Nephron progenitor cell (in vitro differentiated cells): ENCODE data around the gene KIF26B.
"Not testable (repeated sequence)": the region's sequence is repeated elsewhere in the genome, so short reads cannot be mapped to it uniquely, and the experiment has no call there.

Experiments used
- DNase-seq: peaks from one replicate; pipeline ENCODE4 v3.0.0; 2021
- H3K27ac Mint-ChIP-seq: 2 replicates; pipeline ENCODE4 v1.8.0; 2021; ENCODE audit warnings: mild to moderate bottlenecking, moderate library complexity, mixed read lengths
- H3K27me3 Mint-ChIP-seq: 2 replicates; pipeline ENCODE4 v1.8.0; 2021; ENCODE audit warnings: mild to moderate bottlenecking, low read depth, mixed read lengths; ENCODE audit not compliant: poor library complexity
- H3K36me3 Mint-ChIP-seq: 2 replicates; pipeline ENCODE4 v1.8.0; 2021; ENCODE audit warnings: low read depth, mixed read lengths
- H3K4me1 Mint-ChIP-seq: 2 replicates; pipeline ENCODE4 v1.8.0; 2021; ENCODE audit warnings: mixed read lengths
- H3K4me3 Mint-ChIP-seq: 2 replicates; pipeline ENCODE4 v1.8.0; 2021; ENCODE audit warnings: mild to moderate bottlenecking, moderate library complexity, mixed read lengths
- H3K9me3 Mint-ChIP-seq: 2 replicates; pipeline ENCODE4 v1.8.0; 2021; ENCODE audit warnings: mild to moderate bottlenecking, moderate library complexity, mixed read lengths
- TF ChIP-seq, protein P1 (sequence below): fragments of 200-600 bp; sonication (generic); IDR thresholded peaks from 2 replicates; pipeline ENCODE4 v1.5.0; 2021; ENCODE audit warnings: antibody characterized with exemption

Gene KIF26B

DNA sequence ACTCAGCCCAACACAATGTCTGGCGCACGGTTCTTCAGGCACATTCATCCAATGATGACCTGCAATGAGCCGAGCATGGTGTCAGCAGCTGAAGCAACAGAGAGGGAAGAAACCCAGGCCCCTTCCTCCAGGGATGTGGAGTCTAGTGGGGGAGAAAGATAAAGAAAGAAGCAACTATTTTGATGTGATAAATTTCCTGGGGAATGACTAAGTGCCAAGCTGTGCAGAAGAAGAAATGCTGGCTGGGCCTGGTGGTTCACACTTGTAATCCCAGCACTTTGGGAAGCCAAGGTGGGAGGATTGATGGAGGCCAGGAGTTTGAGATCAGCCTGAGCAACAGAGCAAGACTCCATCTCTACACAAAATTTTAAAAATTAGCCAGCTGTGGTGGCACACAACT is 561.8 kb downstream of the KIF26B start:
- TF ChIP-seq, protein P1, sequence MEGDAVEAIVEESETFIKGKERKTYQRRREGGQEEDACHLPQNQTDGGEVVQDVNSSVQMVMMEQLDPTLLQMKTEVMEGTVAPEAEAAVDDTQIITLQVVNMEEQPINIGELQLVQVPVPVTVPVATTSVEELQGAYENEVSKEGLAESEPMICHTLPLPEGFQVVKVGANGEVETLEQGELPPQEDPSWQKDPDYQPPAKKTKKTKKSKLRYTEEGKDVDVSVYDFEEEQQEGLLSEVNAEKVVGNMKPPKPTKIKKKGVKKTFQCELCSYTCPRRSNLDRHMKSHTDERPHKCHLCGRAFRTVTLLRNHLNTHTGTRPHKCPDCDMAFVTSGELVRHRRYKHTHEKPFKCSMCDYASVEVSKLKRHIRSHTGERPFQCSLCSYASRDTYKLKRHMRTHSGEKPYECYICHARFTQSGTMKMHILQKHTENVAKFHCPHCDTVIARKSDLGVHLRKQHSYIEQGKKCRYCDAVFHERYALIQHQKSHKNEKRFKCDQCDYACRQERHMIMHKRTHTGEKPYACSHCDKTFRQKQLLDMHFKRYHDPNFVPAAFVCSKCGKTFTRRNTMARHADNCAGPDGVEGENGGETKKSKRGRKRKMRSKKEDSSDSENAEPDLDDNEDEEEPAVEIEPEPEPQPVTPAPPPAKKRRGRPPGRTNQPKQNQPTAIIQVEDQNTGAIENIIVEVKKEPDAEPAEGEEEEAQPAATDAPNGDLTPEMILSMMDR: no peak
- Mint-ChIP-seq H3K27ac (no peak overlapping the region), H3K27me3 (peaks cover 13% of the 10 kb centered on the region), H3K9me3 (no peaks in the 10 kb centered on the region), H3K36me3 (peaks cover 6% of the 10 kb centered on the region), H3K4me1 (peaks cover 22% of the 10 kb centered on the region), H3K4me3 (no peak overlapping the region)
- no peak for DNase-seq

DNA sequence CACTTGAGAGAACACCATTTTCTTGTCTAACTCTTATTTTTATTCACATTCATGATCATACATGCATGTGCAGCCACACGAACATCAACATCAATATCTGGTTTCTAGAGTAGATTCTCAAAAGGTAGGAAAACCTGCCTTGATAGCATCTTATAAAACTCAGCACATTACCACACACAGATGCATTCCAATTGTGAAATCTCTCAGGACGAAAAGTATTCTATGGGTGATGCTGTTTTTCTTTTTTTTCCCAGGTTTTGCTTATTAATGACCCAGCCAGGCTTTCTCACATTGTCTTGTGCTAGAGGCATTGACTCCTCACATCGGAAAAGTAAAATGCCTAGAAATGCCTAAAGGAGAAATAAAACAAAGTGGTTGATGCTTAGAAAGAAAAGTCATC is 562.8 kb downstream of the KIF26B start:
- Mint-ChIP-seq H3K27me3 (peaks cover 13% of the 10 kb centered on the region), H3K4me3 (no peak overlapping the region), H3K9me3 (no peaks in the 10 kb centered on the region), H3K36me3 (no peaks in the 10 kb centered on the region), H3K4me1 (peaks cover 17% of the 10 kb centered on the region), H3K27ac (no peak overlapping the region)
- TF ChIP-seq, protein P1: no peak
- no peak for DNase-seq

DNA sequence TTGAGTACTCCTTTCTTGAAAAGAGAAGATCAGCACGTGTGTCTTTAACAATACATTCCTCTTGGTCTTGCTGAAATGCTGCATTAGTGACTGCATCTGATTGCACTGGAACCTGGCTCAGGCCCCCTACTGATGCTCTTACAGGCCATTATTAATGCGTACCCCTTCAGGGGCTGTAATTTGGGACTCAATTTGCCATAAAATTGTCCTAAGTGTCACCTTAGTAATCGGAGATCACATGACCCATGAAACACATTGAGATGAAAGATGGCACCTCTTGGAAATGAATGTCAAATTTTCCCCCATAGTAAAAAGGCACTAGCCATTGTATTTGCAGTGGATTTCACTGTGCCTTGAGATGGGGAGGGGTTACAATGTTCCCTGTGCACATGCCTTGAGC is 563.3 kb downstream of the KIF26B start:
- H3K36me3 Mint-ChIP-seq: no peaks in the 10 kb centered on the region
- H3K27ac Mint-ChIP-seq: no peak overlapping the region
- peaks cover 13% of the 10 kb centered on the region for H3K27me3 Mint-ChIP-seq
- H3K9me3 Mint-ChIP-seq: peaks cover under 1% of the 10 kb centered on the region
- H3K4me1 Mint-ChIP-seq: peaks cover 17% of the 10 kb centered on the region
- TF ChIP-seq, protein P1: no peak
- no peak for DNase-seq
- no peak overlapping the region for H3K4me3 Mint-ChIP-seq

GRCh38 chr1:245718951-245719350 is 564.2 kb downstream of the KIF26B start:
- Mint-ChIP-seq H3K9me3 (peaks cover 4% of the 10 kb centered on the region), H3K36me3 (no peaks in the 10 kb centered on the region), H3K27ac (no peak overlapping the region), H3K27me3 (peaks cover 8% of the 10 kb centered on the region), H3K4me1 (peaks cover 17% of the 10 kb centered on the region), H3K4me3 (no peak overlapping the region)
- TF ChIP-seq, protein P1: no peak
- no peak for DNase-seq

- H3K27ac Mint-ChIP-seq: no peak overlapping the region
These were observed 566.7 kb downstream of the KIF26B start for GRCh38 chr1:245721488-245721887.

DNA sequence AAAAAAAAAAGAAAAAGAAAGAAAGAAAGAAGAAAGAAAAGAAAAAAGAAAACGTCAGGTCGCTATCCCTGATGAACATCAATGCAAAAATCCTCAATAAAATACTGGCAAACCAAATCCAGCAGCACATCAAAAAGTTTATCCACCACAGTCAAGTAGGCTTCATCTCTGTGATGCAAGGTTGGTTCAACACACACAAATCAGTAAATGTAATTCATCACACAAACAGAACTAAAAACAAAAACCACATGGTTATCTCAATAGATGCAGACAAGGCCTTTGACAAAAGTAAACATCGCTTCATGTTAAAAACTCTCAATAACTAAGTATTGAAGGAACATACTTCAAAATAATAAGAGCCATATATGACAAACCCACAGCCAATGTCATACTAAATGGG is 573.2 kb downstream of the KIF26B start:
- not testable (repeated sequence) for H3K27me3 Mint-ChIP-seq, DNase-seq, H3K4me1 Mint-ChIP-seq, H3K4me3 Mint-ChIP-seq, H3K27ac Mint-ChIP-seq
- peaks cover 85% of the 10 kb centered on the region for H3K9me3 Mint-ChIP-seq
- H3K36me3 Mint-ChIP-seq: peaks cover 51% of the 10 kb centered on the region

More at GRCh38 chr1:245721488-245721887, 566.7 kb downstream of the KIF26B start:
- Mint-ChIP-seq H3K4me1 (no peaks in the 10 kb centered on the region), H3K4me3 (no peak overlapping the region), H3K9me3 (peaks cover 27% of the 10 kb centered on the region), H3K27me3 (no peaks in the 10 kb centered on the region), H3K36me3 (peaks cover 16% of the 10 kb centered on the region)
- no peak for DNase-seq
- TF ChIP-seq, protein P1: no peak
